Stimulated activated CD4-positive, alpha-beta T cell treated with anti-CD3 and anti-CD28 coated beads, Interleukin-15, amount 100 ng/mL, for 1 hour (primary cell): ENCODE data around the gene GPR25.

ENCODE experiments used
- DNase-seq, 2 donors: peaks; one replicate each; pipeline ENCODE4 v3.0.0-alpha.2; 2020; ENCODE audit warnings: low read depth in 1 of 2, low spot score in 1 of 2

GPR25 gene

DNA sequence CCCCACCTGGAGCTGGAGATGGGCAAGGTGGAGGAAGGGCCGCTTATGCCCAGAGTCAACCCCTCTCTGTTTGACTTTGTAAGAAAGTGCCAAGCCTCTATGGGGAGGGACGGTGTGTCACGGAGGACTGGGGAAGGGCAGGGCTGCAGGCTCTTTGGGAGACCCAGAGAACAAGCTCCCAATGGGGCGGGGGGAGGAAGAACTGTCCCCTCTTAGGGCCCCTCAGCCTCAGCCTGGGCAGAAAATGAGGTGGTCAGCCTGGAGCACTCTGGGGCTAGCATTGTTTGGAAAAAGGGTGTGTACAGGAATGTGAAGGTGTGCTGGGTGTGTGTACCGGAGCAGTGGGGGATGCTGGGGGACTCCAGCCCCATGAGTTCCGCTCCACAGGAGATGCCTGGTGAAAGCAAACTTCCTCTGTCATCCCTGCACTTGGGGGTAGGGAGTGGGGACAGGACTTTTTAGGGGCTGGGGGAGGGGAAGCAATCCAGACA lies 20.7 kb downstream of the GPR25 start:
- DNase-seq = no peak

DNA sequence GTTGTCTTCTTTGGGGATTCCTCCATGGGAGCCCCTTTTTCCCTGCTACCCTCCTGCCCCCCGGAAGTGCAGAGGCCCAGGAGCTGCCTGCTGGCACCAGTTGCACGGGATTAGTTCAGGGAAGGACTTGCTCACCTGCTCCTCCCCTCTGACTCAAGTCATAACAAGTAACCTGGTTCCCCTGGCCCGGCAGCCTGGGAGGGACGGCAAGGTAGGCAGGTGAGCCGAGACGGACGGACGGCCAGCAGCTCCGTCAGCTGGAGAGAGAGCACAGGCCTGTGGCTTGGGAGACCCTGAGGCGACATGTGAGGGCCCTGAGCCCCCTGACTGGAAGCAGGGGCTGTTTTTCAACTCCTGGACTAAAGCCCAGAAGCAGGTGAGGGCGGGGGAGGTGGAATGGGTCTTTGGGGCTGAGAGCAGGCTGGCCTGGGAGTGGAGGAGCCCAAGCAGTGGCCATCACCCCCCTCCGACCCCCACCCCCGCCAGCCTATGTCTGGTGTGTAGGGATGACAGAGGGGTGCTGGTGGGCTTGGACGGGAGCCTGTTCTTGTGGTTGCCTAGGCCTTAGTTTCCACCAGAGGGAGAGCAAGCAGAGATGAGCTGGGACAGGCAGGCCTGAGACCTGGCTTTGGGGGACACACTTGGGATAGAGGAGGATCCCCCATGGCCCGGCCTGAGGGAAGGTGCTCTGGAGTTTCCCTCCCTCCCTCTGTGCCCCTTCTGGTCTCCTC lies 22.1 kb downstream of the GPR25 start, which contains the start of gene INAVA:
Gene INAVA (plus strand): TSS at position 189 of the 731 bp plus-strand sequence. CDS start 3,501 bp downstream, outside the sequence.
- no peak for DNase-seq

DNA sequence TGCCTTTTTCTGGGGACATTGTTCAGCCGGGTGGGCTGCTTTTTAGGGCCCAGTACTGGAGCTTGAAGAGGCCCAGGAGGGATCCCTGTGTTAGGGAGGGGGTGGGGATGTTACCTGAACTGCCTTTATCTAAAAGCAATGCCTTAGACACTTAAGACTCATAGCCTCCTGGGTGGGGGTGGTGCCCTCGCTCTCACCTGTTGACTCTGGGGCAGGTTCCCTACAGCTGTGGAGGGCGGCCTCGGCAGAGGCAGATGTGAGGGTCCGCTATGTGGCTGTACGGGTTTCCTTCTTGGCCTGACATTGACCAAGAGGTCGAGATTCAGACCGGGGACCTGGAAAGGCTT lies 22.6 kb downstream of the GPR25 start:
- no peak for DNase-seq

DNA sequence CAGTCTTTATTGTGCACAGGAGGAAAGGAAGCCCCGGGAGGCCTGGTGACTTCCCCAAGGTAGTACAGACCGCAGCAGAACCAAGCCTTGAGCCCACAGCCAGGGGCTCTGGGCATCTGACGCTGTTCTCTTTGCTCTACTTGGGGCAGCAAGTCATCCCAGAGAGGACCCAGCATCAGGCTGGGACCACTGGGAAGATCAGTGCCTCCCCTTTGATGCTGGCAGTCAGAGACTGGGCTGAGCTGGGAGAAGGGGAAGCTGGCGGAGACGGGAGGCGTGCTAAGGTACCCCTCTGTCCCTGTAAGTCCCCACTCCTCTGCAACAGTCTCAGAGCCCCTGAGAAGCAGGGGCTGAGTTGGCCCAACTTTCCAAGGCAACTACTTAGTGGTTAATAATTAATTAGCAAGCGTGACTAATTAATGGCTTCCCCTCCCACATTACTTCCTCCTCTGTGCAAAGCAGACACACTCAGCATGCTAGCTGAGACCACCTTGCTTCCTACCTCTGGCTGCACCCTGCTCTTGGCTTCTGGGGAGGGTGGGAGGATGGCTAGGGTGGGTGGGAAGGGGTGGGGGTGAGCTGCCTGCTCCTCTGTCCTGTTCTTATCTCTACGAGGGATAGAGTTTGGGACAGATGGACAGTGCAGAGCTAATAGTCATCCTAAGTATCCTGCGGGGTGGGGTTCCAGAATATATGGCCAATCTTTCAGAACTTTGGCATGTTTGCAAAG lies 23.2 kb downstream of the GPR25 start:
- no peak for DNase-seq

DNA sequence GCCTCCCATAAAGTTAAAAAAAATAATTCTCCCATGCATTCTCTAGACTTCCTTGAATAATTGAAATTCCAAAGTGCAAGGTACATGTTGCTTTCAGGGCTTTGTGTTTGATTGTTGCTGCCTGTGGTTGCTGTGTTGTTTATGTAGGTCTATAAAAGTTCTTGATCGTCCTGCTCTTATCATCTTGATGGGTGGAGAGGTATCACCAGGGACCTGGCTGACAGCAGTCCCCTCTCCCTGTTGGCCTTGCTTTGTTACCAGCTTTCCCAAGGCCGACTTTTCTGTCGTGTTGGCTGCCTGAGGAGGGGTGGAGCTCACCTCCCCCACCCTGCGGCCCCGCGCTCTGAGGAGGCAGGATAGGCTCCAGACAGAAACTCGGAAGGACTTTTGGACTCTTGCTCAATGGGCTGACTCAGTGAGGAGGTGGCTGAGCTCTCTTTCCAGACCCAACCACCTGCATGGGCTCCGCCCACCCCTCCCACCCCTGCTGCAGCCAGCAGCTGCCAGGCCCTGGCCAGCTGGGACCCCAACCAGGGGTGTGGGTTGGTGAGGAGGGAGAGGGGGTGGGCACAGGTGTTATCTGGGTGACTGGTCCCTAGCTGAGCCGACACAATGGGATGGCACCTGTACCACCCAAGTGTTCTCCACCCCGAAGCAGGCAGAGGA lies 23.9 kb downstream of the GPR25 start:
- DNase-seq = no peak

DNA sequence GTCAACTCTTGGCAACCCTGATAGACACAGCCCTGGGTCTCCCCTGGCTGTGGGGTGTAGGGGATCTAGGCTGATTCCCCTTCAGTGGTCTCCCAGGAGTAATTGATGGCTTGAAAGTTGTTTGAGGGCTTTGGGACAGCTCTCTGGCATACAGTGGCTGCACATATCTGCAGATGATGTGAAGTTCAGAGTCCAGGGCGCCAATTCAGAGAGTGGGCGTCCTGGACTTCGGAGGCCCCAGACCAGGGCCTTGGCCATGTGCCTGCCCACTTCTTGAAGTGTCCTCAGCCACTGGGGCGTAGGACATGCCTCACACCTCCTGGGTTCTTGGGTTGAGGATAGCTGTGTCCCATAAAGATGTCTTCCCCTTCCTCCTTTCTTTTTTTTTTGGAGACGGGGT lies 24.5 kb downstream of the GPR25 start:
- DNase-seq = no peak

DNA sequence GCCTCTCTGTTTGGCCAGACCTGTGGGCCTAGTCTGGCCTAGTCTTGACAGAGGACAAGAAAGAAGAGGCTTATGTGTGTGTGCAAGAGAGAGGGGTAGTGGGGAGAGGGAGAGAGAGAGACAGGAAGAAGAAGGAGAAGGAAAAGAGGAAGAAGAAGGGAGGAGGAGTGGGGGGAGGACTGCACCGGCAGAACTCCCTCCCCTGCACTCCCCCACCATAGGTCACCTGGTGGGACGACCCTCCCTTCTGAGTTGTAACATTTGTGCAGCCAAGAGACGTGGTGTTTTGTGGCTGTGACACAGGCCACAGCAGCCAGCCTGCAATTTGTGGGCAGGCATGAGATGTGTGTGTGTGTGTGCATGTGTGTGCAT lies 26.2 kb downstream of the GPR25 start:
- no peak for DNase-seq

DNA sequence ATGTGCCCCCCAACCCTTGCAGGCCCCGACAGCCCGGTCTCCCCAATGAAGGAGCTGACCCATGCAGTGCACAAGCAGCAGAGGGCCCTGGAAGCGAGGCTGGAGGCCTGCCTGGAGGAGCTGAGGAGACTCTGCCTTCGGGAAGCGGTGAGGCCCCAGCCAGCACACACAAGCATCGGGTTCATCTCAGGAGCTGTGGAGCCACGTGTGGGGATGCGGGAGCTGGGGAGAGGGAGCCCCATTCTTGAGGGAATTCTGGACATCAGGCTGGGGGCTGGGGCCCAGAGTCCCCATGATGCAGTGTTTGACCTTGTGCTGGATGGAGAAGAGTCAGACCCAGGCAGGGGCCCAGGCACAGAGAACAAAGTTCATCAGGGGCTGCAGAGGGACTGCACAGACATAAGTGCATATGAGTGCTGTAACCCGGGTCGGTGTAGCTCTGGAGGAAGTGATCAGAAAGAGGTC lies 26.7 kb downstream of the GPR25 start:
- no peak for DNase-seq

DNA sequence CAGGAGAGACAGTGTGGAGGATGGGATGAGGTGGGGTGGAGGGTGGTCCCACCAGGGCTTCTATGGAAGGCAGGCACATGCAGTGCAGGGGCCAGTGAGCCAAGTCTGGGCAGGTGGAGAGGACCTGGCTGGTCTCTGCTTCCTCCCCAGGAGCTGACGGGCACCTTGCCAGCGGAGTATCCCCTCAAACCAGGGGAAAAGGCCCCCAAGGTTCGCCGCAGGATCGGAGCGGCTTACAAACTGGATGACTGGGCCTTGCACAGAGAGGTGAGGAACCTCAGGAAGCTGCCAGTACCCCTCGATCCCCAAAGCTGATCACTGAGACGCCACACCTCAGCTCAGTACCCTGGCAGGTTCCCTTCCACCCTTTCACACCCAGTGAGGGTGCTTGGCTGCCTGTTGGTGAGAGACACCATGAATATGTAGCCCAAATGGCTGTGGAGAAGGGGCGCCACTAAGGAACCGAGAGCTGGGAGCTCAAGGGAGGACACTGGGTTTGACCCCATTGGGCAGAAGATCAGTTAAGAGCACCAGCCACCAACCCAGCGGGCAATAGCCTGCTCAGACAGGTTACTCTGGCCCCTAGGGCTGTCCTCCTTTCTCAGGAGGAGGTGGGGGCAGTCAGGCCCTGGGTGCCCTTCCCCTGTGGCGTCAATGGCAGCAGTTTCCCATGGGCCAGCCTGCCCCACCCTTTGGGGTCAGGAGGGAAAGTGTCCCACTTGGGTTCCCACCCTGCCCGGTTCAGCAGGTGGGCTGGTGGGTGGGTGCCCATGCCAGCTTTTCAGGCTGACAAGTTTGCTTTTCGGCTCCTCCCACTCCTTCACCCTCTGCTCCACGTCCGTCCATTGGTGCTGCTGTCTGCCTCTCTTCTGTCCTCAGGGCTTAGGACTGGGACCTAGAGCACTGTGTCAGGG lies 27.4 kb downstream of the GPR25 start:
- DNase-seq = no peak

DNA sequence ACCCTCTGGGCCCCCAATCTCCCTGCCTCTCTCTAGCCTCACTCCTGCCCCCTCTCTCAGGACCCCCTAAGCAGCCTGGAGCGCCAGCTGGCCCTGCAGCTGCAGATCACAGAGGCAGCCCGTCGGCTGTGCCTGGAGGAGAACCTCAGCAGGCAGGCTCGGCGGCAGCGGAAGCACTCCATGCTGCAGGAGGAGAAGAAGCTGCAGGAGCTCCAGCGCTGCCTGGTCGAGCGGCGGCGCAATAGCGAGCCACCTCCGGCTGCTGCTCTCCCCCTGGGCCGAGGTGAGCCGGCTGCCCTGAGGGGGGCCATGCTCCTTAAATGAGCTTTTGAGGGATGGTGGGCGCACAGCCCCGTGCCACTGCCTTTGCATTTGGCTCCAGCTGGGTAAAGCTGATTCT lies 28.1 kb downstream of the GPR25 start:
- DNase-seq = no peak

DNA sequence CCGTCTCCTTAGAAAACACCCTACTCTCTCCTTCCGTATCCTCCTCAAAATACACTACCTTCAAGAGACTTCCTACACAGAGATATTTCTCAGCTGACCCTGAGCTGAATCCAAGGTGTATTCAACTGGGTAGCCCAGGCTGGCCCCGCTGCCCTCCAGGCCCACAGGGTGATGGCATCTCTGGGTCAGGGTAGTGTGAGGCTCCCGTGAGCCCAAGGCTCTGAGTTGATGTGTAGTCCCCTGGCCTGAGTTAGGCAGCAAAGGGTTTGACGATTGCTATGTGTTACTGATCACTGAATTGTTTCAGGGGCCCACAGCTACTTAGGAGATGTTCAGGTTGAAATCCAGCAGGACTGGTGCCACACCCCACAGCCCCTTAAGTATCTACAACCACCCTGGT lies 28.6 kb downstream of the GPR25 start:
- DNase-seq = no peak

DNA sequence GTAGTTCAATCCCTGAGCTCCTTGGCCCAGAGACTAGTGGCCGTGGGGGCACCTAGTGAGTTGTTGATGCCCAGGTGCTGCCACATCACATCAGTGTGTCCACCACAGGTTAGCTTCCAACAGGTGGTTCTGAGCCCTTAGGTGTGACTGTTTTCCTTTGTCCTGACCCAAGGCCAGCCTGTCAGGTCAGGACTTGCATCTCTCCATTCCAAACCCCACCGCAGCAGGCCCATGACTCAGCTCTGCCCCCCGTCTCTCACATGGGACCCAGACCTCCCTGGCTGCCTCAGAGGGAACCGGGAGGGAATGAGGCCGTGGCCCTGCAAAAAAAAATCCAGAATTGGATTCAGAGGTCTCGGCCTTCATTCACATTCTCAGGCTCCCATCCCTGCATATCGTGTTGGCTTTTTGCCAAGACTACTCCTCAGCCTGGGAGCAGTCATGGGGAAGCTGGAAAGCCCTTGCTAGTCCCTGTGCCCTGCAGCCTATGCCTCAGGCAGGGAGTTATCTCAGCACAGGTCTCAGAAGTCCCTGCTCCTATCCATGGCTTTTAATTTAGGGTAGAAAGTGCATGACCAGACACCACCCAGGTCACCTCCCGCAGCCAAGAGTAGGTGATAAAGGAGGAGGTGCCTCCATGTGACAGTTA lies 29.1 kb downstream of the GPR25 start:
- no peak for DNase-seq

DNA sequence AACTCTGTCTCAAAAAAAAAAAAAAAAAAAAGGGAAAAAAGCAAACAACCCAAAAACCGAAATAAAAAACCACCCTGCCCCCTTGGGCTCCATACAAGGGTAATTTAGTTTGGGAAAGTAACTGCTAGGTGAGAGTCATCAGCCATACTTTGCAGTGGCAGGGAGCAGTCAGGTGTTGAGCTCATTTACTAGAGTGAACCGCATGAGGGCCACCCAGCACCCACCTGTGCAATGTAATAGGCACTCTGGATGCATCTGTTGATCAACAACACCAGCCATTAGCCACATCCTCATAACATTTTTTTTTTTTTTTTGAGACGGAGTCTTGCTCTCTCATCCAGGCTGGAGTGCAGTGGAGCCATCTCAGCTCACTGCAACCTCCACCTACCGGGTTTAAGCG lies 31.0 kb downstream of the GPR25 start:
- no peak for DNase-seq

DNA sequence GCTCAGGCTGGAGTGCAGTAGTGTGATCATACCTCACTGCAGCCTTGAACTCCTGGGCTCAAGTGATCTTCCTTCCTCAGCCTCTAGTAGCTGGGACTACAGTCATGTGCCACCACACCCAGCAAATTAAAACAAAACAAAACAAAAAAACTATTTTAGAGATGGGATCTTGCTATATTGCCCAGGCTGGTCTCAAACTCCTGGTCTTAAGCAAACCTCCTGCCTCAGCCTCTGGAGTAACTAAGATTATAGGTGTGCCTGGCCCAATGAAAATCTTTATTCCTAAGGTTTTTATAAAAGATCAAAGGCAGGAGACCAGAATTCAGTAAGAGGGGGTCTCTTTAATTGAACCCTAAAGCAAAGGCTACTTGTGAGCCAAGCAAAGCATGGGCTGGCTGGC lies 32.0 kb downstream of the GPR25 start:
- DNase-seq = no peak

DNA sequence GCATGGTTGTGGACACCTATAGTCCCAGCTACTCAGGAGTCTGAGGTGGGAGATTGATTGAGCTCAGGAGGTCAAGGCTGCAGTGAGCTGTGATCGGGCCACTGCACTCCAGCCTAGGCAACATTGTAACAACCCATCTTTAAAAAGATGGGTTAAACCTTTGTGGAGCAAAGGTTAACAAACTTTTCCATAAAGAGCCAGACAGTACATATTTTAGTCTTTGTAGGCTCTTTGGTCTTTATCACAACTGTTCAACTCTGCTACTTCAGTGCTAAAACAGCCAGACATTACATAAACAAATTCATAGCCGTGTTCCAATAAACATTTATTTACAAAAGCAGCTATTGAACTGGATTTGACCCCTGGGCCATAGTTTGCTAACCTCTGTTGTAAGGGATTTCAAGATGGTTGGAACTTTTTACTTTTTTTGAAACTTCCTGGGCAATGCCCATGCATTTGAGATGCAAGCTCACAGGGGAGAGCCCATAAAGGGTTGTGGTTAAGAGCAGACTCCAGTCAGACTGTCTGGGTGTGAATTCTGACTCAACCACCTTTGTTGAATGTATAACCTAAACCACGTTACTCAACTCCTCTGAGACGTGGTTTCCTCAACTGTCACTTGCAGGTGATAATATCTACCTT lies 32.8 kb downstream of the GPR25 start:
- no peak for DNase-seq

DNA sequence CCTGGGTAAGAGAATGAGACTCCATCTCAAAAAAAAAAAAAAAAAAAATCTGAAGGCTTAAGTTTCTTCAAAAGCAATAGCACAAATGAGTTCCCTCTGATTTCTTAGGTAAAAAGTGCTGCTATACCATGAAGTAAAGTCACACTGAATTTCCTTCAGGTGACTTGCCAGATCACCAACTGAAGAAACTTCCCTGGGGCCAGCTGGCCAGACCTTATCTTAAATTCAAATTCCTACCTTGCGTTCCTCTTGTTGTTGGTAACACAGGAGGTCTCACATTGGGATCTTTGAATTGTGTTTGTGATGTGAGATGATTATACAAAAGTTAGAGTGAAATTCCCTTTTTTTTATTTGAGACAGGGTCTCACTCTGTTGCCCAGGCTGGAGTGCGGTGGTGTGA lies 33.7 kb downstream of the GPR25 start:
- DNase-seq = no peak

DNA sequence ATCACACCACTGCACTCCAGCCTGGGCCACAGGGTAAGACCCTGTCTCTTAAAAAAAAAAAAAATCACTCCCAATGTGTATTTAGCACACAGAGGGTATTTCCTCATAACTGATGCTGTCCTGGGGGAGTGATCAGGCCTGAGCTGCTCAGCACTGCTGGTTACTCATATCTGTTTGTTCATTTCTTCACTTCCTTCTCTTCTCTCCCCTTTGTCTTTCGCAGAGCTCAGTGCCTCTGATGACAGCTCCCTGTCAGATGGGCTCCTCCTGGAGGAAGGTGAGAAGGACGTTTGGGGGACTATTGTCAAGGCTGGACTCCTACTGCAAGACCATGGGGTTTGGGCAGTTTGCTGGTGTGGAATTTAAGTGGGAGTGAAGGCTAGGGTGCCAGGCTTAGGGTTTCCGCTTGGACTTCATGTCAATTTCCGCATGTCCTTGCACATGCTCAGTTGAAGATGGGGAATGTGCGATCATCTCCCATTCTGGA lies 34.9 kb downstream of the GPR25 start:
- no peak for DNase-seq

DNA sequence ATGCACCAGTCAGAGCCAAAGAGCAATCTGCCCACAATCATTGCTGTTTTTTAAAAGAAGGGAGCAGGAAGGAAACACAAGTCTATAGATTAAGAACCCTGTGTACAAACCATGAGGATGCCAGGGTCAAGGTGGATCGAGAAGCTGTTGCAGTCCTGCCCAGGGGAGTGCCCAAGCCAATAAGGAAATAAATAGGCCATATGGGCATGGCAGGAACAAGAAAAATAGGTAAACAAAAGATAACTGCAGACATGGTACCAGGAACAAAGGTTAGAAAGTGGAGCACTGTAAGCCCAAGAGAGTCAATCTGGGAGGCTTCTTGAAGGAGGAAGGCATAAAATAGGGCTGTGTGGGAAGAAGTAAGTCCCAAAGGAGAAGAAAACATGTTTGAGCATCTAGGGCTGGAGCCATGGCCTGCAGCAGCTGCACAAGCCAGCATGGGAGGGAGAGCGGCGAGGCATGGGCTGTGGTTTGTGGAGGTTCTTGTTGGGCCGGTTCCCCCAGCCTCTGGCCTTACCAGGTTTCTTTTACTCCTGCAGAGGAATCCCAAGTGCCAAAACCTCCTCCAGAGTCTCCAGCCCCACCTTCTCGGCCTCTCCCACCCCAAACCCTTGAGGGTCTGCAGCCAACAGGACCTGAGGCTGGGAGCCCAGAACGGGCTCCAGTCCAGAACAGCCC lies 35.5 kb downstream of the GPR25 start:
- no peak for DNase-seq

DNA sequence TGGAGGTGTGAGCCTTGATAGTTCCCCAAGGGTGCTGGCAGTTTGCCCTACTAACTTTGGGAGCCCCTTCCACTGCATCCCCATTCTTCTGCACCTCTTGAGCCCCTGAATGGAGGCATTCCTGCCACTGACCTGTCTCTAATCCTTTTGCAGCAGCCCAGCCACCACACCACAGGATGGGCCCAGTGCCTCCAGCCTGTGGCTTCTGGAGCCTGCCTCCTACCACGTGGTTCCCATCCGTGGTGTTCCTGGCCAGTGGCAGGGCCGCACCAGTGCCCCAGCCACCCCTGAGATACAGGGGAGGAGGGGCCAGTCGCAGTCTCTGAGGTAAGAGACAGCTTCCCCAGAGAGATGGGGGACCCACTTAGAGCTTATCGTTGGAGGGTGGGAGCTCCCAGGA lies 36.3 kb downstream of the GPR25 start:
- DNase-seq = no peak
